ENCODE data around the gene P2RY2.
"Not testable (repeated sequence)": the region's sequence is repeated elsewhere in the genome, so short reads cannot be mapped to it uniquely, and the experiment has no call there.

P2RY2 gene

DNA sequence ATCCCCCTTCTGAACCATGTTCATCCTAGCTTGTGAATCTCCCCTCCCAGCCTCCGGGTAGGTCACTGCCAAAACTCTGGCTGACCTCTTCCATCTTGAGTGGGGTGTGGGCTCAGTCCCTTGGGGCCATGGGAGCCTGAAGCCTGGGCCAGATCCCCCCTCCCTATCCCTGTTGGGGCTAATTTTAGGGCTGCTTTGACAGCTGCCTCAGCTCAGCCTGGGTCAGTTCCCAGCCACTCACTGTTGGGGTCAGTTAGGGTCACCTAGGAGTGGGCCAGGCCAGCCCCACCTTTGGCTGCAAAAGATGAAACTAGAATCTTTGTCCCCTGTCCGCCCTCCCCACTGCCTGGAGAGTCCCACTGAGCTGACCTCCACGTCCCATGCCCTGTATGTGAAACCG, 29.8 kb upstream of the P2RY2 start:
- DNase-seq: no peak

DNA sequence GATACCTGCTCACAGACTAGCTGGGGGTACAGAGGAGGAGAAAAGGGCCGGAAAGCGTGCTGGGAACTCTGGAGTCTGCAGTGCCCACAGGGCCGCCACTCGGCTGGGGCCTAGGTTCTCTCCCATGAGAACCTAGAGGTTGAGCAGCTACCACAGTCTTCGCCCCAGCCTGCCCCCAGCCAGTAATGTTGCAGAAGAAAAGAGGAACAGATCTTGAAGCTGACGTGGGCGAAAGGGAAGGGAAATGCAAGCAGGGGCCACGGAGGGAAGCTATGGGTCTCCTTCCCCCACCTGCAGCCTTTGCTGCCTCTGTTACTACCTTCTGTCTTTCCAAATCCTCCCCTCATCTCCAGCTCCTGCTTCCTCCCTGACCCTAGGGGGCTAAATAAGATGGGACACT, 28.8 kb upstream of the P2RY2 start:
- no peak for DNase-seq

DNA sequence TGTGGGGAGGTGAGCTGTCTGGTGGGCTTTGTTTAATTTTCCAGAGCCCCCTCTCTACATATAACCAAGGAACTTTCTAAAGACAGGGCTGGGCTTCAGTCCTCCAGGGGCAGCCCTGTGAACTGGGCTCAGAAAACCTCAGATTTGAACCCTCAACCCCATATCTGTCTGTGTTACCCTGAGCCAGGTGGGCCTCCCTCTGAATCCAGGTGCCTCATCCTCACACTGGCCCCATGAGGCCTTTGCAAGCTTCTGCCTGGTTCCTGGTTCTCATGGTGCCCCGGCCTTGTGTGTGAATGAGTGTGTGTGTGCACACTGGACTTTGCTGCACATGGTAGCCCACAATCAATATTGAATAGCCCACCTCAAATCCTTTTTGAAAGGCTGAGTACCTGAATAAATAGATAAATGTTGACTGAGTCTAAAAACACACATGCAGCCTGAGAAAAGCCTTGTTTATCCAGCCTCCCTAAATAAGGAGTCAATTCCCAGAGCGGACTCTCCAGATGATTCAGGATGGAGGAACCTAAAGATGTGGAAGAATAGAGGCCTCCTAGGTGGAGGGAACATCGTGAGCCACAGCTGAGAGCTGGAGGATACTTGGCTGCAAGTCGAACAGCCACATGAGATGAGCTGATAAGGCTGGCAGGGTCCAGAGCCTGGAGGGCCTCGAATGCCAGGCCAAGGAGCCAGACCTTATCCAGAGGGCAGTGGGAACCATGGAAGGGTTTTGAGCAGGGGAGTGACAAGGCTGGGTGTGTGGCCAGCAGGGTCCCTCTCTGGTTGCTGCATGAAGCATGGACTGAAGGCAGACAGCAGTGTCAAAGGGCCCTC, 28.1 kb upstream of the P2RY2 start:
- DNase-seq: no peak

DNA sequence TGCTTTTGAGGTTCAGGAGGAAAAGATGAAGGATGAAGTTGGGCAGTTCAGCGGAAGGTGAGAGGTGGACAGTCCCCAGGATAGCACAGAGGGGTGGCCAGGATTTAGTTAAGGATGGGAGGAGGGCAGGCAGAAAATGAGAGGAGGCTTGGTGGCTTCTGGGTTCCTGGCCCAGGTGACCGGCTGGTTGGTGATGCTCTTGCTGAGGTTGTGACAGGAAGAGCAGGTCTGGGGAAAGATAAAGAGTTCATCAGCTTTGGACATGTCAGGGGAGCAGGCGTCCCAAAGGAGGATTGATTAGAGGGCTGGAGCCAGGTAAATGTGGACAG, 27.6 kb upstream of the P2RY2 start:
- DNase-seq: no peak

DNA sequence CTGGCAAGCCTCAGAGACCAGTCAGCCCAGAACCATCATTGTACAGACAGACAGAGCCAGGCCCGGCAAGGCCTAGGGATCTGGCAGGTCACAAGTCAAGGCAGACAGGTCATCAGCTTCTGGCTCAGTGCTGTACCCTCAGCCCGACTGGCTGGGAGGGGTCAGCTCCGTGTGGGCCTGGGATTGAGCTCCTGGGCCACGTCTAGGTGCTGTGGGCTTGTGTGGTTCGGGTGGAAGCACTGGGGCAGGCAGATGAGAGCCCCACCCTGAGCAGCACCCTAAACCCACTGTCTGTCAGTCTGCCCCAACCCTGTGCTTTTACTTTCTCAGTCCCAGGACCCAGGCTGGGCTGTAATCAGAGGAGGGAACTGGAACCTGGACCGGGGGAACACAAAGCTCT, 26.9 kb upstream of the P2RY2 start:
- no peak for DNase-seq

DNA sequence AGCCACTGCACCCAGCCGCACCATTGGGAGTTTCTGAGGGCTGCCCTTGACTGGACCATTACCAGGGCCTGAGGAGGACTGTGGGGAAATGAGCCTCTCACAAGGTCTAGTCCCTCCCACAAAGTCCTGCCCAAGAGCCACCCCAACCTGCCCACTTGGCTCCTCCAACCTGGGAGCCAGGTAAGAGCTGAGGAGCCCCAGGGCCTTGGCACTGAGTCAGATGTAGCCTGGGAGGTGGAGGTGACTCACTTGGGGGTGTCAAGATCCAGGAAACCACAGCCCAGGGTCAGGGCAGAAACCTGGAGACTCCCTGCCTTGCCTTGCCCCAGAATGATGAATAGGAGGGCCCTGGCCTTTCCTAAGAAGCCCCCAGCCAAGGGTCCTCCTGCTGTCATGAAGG, 25.8 kb upstream of the P2RY2 start:
- DNase-seq: peak; percentile 35

DNA sequence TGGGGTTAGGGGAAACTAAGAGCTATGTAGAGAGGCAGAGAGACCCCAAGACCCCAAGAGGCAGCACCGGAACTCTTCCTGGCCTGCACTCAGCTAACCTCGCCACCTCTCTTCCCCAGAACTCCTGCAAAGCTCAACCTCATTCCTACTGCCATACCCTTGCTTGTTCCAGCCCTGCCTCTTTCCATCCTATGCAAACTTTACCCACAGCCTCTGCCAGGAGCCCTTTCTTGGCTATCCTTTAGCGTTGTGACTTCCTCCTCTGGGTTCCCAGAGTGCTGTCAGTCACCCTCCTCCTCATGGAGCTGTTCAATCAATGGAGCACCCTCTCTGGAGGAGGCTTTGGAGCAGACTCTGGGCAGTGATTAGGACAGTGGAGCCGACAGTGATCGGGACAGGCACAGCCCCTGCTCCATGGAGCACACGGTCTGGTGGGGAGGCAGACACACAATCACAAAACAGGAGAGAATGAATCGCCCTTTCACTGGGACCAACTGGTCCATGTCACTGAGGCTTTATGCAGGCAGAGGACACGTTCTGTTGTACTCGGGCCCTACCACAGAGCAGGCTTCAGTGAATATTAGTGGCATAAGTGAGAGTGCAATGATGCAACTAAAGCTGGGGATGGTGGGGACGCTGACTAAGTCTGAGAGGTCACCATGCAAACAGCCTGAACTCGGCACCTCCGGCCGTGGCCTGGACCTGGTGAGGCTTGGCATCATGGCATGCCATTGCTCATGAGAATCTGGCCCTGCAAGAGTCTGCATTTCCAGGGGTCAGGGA, 24.6 kb upstream of the P2RY2 start:
- DNase-seq: no peak

DNA sequence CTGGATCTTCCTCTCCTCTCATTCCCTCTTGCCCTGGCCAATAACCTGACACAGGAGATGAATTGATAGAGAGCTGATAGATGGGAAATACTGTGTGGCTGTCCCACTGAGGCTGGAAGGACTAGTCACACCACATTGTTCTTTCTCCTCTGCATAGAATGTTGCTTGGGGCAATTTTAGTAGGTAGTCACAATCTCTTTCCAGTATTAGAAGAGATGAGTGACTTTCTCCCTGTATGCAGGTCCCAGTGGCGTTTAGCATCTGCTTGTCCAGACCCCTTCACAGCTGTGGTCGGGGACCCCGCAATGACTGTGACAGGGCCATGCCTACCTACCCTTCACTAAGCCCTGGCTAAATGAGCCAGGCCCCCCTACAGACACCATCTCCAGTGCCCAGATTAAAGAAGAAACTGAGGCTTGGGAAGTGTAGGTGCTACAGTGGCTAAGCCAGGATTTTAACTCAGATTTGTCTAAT, 24.0 kb upstream of the P2RY2 start:
- no peak for DNase-seq

DNA sequence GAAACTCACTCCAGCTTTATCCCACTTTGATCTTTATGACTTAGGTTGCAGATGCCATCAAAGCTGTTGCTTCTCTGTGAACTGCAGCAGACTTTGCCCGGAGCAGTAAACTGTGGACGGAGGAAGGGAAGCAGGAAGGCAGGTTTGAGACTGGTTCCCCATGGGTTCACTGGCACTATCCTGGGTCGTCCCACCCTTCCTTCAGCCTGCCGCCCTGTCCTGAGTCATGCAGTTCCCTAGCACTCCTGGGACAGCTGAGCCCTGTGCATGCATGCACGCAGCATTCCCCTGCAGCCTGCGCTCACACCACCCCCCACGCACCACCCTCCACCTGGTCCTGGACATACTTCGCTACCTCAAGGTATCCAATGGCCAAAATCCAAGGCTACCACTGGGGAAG, 23.5 kb upstream of the P2RY2 start:
- no peak for DNase-seq

DNA sequence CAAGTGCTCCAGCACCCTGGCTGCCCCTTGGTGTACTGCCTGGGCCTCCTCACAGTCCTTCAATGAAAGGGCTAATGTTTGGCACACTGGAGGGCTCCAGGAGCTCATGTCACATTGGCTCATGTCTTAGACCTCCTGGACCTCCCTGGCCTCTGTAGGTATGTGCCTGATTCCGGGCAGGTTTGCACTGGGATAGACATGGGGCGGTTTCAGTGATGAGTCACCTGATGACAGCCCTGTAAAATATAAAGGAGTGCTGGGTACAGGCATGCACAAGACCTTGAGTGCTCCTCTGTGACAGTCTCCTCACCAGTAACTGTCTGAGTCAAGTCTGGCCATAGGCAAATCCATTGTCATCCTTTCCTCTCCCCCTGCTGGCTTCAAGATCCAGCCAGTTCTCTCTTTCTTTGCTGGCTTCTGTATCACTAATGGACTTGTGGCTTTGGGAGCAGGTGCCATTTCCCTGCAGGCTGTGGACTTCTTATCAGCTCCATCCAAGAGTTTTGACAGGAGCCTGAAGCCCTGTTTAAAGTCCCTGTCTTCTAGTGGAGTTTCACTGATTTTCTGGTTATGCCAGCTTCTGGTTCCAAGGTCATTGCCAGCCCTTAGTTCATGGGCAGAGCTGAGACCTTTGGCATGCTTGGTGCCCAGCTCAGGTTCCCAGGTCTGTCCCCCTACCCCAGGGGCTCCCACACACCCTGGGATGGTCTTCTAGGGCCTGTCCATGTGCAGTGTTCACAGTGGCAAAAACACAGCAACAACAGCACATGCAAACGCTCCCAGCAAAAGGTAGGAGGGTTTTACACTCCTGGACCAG, 22.7 kb upstream of the P2RY2 start:
- DNase-seq: no peak

DNA sequence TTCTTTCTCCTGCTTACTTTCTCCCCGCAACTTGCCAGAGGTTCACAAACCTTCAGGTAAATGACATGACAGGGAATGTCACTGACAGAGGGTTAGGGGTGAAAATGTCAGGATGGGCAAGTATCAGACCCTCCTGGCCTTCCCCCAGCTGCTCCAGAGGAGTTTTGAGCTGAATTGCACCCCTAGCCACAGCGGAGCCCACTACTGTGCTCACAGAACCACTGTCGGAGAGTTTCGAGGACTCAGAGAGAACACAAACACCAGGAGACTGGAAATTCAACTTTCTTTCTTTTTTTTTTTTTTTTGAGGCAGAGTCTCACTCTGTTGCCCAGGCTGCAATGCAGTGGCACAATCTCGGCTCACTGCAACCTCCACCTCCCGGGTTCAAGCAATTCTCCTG, 21.5 kb upstream of the P2RY2 start:
- no peak for DNase-seq

DNA sequence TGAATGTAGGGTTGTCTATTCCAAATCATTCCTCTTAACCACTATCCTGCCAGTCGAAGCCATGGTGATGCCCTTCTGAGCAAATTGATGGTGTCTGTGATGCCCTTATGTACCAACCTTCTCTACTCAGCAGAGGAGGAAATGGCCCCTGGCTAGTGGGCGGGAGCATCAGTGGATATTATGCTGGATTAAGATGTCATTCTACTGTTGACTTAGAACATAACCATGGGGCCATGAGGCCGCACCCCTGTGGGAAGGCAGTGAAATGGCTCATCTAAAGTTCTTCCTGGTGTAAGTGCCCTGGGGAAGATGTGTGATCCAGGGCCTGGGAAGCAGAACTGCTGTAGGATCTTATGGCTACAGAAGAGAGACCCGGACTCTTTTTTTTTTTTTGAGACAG, 20.7 kb upstream of the P2RY2 start:
- no peak for DNase-seq

DNA sequence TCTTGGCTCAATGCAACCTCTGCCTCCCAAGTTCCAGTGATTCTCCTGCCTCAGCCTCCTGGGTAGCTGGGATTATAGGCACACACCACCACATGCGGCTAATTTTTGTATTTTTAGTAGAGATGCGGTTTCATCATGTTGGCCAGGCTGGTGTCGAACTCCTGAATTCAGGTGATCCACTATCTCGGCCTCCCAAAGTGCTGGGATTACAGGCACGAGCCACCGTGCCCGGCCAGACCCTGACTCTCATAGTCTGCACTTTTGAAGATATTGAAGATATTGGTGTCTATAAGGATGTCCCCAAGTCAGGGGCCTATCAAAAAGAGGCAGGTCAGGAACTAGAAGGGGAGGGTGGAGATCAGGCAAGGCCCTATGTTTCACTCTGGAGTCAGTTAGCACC, 20.3 kb upstream of the P2RY2 start:
- not testable (repeated sequence) for DNase-seq

DNA sequence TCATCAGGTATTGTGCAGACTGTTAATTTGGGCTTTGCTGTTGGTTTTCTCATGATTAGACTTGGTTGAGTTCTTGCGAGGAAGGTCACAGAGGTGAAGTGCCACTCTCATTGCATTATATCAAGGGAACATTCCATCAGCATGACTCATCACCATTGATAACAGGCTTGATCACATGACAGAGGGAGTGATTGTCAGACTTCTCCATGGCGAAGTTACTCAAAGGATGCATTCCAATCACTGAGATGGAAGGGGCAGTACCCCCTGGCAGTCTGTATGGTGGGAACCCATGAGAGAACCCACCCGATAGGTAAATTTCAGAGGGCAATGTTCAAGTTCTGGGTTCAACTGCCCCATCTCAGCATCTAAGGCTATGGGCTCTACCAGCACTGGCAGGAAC, 19.4 kb upstream of the P2RY2 start:
- no peak for DNase-seq

DNA sequence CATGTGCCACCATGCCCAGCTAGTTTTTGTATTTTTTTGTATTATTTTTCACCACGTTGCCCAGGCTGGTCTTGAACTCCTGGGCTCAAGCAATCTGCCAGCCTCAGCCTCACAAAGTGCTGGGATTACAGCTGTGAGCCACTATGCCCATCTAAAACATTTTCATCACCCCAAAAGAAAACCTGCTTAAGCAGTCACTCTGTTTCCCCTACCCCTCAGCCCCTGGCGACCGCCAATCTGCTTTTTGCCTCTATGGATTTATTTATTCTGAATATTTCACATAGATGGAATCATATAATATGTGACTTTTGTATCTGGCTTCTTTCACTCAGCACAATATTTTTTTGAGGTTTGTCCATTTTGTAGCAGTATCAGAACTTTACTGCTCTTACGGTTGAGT, 18.6 kb upstream of the P2RY2 start:
- DNase-seq: no peak

DNA sequence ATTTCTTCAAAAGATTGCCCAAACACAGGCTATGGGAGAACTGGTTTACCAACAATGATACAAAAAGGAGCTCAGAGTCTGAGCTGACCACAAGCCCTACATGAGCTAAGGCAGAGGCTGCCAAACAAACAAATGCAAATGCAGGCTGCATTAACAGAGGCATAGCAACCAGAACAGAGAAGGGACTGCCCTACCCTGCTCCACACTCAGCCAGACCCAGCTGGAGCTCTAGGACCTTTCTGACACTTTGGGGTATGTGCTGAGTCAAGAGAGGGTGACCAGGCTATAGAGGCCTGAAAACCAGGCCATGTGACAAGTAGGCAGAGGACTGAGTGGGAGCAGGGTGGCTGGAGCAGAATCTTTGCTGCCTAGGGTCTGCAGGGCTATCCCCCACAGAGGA, 17.8 kb upstream of the P2RY2 start:
- DNase-seq: no peak

DNA sequence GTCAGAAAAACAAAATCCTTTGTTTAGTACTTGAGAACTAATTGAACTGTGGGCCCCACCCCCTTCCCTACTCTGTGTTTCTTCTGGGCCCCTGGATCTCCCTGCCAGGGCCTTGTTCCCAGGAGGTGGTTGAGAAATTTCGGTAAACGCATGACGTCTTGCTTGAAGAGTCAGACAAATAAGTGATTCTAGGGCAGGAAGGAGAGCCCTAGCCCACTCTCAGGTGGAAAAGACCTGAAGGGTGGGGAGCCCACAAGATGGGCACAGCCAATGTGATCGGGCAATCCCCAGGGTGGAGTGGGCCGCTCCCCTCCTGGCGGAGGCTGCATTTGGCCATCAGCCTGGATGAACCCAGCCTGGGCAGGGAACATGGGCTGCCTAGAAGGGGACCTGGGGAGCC, 16.8 kb upstream of the P2RY2 start:
- no peak for DNase-seq

DNA sequence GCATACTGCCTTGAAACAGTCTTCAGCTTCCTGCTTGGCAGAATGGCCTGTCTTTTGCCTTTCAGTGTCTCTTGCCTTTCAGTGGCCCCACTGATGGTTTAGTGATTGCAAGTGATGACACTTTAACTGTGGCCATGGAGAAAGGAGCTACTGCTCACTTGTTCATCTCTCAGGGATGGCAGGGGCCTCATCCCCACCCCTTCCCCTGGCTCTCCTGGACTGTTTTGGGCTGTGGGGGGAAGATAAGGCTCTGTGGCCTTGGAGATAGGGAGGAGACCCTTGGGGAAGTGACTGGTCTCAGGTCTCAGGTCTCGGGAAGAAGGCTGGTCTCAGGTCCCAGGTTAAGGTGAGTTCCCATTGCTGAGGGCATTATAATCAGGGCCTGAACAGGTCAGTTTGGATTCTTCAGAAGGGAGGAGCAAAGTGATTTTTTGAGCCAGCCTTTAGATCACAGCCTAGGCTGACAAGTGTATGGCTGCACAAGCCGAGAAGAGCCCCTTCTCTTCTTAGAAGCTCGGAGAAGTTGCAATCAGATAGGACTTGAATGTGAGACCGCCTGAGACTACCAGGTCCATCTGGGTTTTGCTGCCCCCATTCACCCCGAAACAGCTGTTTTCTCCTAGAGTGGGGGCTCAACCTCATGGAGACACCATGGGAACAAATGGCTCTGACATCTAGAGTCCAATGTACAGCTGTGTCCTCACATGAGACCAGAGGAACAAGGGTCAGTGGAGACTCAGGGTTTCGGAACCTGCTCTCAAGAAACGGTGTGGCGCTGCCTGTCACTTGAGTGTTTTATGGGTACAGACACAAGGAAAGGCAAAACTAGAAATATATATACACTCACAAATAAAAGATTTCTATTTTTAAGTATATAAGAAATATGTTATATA, 15.9 kb upstream of the P2RY2 start:
- DNase-seq: no peak

DNA sequence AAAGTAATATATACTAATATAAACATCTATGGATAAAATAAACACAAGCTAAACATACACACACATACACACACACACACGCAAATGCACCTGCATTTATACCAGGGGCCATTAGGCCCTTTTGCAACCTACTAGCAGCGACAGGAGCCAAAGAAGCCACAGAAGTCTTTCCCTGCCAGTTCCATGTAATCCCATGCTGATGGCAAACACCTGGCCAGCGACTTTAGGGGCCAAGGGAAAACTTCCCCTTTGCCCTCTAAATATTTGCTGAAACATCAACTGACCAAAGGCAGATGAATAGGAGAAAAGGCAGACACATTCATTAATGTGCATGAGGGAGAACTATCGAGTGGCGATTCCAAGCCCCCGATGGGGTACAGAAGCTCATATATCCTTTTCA, 14.8 kb upstream of the P2RY2 start:
- no peak for DNase-seq

DNA sequence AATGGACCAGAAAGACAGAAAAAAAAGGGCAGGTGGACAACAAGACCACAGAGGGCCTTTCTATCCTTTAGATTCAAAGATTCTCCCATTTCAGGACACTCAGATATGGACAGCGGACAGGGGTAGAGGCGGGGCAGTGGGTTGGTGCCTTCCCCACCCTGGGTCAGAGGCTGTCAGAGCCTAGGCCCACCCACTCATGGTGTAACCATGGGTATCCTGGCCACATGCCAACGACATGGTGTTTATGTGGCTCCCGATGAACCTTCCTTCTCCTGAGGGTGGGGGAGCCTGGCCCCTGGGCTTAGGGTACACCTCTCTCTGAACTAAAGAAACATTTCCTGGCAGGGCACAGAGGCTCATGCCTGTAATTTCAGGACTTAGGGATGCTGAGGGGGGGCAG, 14.3 kb upstream of the P2RY2 start:
- DNase-seq: no peak

DNA sequence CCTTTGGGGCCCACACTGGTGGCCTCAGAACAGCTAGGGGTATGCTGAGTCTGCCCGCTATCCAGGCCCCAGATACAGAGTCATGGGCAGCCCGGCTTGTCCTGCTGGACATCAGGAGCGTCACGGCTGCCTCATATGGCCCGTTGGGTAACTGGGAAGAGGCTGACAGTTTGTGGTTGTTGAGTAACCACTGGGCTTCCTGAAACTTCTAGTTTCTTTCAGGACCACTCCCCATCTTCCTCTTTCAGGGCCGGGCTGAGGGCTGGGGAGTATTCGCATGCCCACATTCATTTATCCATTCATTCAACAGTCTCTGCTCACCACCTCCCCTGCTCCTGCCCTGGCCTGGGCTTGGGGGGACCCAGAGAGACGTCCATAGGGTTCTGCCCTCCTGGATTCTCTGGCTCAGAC, 13.4 kb upstream of the P2RY2 start:
- DNase-seq: no peak

DNA sequence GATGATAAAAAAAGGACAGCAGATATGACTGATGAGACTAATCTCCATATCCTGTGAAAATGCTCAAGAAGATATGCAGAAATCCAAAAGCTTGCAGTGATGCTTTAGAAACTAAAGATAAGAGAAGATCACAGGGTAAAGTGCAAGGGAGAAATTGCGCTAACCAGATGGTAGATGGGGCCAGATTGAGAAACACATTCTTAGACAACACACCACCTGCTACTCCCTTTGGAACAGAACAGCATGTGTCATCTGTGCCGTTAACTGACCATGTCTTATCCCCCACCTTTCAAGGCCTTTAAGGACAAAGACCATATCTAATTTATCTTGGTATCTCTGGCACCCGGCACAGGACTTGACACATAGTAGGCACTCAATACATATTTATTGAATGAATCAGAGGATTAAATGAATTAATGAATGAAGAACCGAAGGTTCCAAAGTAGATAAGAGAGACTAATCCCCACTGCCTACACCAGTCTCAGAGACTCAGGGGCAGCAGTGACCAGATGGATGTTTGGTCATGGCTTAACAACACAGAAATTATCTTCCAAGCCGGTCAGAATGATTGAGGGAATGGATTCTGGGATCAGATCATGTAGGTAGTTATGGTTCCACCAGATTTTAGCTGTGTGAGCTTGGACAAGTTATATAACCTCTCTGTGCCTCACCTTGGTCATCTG, 12.3 kb upstream of the P2RY2 start:
- no peak for DNase-seq

Measured in activated CD4-positive, alpha-beta T cell treated with anti-CD3 and anti-CD28 coated beads for 48 hours (primary cell).